GM21526 (cell line): ENCODE measurements around the gene PTPRS.

ENCODE experiments used
- ATAC-seq: cut with Tn5 transposase; IDR thresholded peaks from one replicate; pipeline ENCODE4 v1.9.1; 2021; ENCODE audit warnings: moderate library complexity; ENCODE audit not compliant: unreplicated experiment, low FRiP score

The PTPRS gene

DNA sequence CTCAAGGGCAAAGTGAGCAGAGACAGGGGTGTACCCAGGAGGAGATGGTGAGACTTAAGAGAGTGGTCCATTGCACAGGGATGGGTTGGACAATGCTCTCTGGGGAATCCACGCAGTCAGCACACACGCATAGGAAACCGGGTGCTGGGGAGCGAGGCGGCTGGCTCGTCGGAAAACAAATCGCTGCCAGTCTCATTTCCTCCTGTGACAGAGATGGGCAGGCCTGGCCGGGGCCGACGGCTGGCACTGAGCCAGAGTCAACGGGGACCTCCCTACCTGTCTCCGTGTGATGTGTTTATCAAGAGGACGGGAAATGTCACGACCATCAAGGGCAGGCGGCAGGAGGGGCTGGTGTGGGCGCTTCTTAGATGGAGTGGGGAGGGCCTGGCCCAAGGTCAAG is 27.3 kb downstream of the PTPRS start:
- ATAC-seq = no peak

DNA sequence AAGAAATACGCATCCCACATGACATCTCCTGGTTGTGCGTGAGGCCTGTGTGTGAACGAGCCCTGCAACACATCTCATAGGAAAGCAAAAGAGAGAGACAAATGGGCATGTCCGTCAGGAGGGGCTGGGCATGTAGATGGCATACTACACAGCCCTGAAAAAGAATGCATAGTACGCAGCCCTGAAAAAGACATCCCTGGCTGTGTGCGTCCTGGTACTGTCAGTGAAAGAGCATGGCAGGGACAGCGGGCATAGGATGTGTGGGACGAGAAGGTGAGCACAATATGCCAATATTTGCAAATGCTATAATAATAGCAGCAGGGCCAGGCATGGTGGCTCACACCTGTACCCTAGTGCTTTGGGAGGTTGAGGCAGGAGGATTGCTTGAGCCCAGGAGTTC is 28.6 kb downstream of the PTPRS start:
- no peak for ATAC-seq

DNA sequence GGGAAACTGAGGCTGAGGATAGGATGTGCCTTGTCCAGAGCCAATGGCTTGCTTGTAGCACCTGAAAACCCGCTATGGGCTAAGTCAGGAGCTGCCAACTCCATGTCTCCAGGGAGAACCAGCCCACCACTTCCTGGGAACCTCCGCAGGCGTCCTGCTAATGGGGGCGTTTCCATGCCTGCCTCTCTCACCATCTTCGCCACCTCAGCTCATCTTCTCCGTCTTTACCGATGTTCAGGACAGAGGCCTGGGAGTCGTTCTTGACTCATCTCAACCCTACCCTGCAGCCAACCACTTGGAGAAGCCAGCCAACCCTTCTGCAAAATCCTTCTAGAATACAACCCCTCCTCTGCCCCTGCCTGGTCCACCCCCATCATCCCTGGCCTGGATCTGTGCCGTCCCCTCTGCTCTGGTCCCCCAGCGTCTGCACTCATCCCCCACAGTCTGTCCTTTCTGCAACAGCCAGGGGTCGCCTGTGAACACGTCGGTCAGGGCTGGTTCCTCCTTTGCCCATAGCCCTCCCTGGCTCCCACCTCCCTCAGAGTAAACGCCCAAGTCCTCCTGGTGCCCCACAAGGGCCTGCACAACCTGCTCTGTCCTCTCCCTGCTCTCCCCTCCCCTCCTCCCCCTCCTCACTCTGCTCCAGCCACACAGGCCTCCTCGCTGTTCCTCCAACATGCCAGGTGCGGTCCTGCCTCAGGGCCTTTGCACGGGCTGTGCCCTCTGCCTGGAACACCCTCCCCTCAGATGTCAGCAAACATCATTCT is 31.0 kb downstream of the PTPRS start:
- ATAC-seq = no peak

GRCh38 chr19:5308451-5309437 is 31.9 kb downstream of the PTPRS start:
- no peak for ATAC-seq

GRCh38 chr19:5307655-5308054 is 33.0 kb downstream of the PTPRS start:
- ATAC-seq = no peak

GRCh38 chr19:5305163-5305562 is 35.4 kb downstream of the PTPRS start:
- ATAC-seq = no peak

GRCh38 chr19:5304486-5304885 is 36.1 kb downstream of the PTPRS start:
- ATAC-seq = no peak

DNA sequence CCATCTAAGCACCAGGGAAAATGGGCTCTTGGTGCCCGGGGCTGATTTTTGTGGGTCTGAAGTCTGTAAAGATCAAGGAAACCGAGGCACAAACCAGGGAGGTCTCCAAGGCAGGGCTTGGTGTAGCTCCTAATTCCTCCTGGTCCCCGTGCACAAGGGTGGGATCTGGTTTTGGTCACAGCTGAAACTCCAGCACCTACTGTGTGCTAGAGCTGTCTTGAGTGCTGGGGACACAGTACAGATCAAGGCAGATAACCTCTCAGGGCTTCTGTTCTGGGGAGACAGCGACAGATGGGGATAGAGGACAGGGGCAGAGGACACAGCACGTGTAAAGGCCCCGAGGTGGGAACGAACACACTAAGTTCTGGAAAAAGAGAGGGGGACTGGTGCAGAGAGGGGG is 37.4 kb downstream of the PTPRS start:
- ATAC-seq = no peak

DNA sequence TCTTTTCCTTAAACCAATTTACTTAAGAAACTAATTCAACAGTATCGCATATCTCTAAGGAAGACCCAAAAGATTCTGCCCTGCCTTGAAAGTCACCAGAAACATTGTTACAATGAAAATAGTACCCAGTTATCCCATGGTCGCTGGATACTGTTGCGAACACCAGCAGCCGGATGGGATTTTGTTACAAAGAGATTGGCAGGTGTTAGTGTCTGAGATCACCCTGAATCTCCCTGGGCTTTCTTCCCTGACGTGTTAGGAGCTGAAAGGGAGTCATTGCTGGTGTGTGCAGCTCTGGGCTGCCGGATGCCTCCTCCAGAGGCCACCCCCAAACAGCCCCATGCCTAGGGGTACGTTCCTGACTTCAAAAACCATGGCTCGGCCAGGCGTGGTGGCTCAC is 38.2 kb downstream of the PTPRS start:
- ATAC-seq = no peak

DNA sequence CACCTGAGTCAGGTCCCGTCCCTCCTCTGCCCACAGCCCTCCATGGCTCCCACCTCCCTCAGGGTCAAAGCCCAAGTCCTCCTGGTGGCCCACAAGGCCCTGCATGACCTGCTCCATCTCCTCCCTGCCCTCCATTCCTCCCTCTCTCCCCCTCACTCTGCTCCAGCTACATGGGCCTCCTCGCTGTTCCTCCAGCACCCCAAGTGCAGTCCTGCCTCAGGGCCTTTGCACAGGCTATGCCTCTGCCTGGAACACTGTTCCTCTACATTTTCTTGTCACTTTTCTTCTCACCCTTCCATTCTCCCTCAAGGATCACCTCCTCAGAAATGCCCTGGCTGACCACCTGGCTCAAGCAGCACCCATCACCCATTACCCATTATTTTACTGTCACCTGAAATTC is 41.5 kb downstream of the PTPRS start:
- ATAC-seq = no peak

GRCh38 chr19:5298471-5298901 is 42.1 kb downstream of the PTPRS start:
- no peak for ATAC-seq

DNA sequence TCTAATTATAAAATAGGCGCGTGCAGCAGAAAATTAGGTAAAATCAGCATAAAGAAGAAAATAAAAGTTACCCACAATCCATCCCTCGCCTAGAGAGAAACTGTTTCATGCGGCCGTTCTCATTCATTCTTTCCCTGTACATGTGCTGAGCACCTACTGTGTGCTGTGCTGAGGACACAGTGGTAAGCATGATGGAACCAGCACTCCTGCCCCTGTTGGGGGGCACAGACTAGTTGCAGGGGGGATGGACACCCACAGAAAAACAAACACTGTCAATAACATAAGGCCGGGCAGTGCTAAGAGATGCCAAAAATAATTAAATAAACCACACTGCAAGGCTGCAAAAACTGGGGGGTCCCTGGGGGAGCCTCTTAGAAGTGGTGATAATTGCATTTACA is 43.3 kb downstream of the PTPRS start:
- ATAC-seq = no peak

- ATAC-seq = no peak
Measured at GRCh38 chr19:5296457-5297271, 43.9 kb downstream of the PTPRS start.

- ATAC-seq = no peak
Measured at GRCh38 chr19:5296021-5296420, 44.6 kb downstream of the PTPRS start.

DNA sequence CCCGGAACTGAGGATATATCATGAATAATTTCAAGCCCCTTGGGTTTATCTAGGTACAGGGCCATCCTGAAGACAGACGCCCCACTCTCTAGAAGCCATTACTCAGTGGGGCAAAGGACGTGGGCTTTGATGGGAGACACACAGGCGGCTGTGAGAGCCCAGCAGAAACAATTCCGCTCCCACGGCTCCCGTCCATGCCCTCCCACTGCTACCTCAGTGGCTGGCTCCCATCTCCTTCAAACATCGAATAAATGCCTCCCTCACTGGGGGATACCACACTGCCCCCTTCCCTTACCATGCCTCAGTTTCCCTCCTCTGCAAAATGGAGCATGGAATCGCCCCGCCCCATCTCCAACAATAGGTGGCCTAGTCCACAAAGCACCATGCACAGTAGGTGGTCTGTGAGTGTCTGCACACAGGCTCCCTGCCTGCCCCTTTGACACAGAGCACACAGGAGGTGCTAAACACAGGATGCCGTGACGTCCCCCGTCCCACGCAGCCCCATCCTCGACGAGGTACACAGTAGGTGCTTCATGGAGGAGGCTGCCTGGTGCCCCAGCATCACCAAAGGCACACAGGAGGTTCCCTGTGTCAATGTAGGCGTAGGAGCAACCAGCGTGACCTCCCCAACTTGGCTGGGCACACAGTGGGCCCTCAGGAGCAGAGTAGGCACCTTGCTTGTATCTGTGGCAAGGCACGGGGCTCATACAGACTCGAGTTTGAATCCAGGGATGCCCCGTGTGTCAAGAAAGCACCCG is 46.0 kb downstream of the PTPRS start:
- no peak for ATAC-seq

GRCh38 chr19:5293612-5294378 is 46.8 kb downstream of the PTPRS start:
- no peak for ATAC-seq

DNA sequence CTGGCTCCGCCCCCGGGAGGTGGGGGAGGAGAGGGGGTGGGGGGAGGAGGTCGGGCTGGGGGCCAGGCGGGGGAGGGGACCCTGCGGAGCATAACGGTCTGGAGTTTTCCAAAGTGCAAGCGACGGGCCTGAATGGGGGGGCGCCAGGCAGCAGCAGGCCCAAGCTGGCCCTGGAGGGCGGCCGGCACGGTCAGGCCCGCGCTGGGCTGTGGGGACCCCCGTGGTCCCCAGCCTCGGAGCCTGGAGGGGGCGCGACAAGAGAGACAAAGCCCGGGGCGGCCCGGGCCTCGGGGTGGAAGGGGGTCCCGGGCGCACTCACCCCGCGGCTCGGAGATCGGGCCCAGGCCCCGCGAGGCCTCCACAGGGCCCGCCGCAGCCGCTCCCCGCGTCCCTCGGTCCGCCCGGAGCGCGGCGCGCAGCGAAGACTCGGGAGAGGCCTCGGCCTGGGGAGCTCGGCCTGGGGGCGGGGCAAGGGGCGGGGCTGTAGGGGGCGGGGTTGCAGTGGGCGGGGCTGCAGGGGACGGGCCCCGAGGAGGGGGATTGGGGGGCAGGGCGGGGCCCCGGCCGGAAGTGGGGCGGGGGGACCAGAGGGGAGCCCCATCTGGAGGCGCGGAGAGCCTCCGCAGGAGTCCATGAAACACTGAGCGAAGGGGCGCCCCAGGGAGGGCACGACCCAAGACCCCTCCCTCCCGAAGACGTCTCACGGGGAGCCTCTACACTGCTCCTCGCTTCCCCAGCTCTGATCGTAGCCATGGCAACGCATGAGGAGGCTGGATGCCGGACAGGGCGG is 47.6 kb downstream of the PTPRS start:
- ATAC-seq = no peak

- ATAC-seq = no peak
Measured at GRCh38 chr19:5292453-5292821, 48.2 kb downstream of the PTPRS start.
